Smooth muscle cell (in vitro differentiated cells): Measurements from ENCODE around the gene GCK. TPM values are rescaled to one million over a fixed set of nuclear protein-coding genes. Genes with fewer than 3 reads are reported as not detected.

Experiments used
- DNase-seq: peaks from one replicate; lab custom pipeline; 2025; ENCODE audit not compliant: unreplicated experiment; lab: John Stamatoyannopoulos, UW
- H2AFZ ChIP-seq: fragments of 200-600 bp; sonication (generic); 2 replicates; pipeline ENCODE4 v1.6.0; 2016; ENCODE audit warnings: antibody characterized with exemption, low read depth, mild to moderate bottlenecking
- H3F3A ChIP-seq: fragments of 200-600 bp; sonication (generic); 2 replicates; pipeline ENCODE4 v1.6.0; 2017; ENCODE audit warnings: antibody characterized with exemption, low read depth
- H3K27ac ChIP-seq: fragments of 200-600 bp; sonication (generic); 2 replicates; pipeline ENCODE4 v1.5.1; 2016; ENCODE audit warnings: low read depth, mild to moderate bottlenecking
- H3K27me3 ChIP-seq: fragments of 200-600 bp; sonication (generic); 2 replicates; pipeline ENCODE4 v1.6.1; 2016; ENCODE audit warnings: low read depth, mild to moderate bottlenecking
- H3K36me3 ChIP-seq: fragments of 200-600 bp; sonication (generic); 2 replicates; pipeline ENCODE4 v1.5.1; 2016; ENCODE audit warnings: low read depth
- H3K4me1 ChIP-seq: fragments of 200-600 bp; sonication (generic); 2 replicates; pipeline ENCODE4 v1.5.1; 2016; ENCODE audit warnings: low read depth
- H3K4me2 ChIP-seq: fragments of 200-600 bp; sonication (generic); 2 replicates; pipeline ENCODE4 v1.6.0; 2016; ENCODE audit warnings: mild to moderate bottlenecking
- H3K4me3 ChIP-seq: fragments of 200-600 bp; sonication (generic); 2 replicates; pipeline ENCODE4 v1.5.1; 2016; ENCODE audit warnings: mild to moderate bottlenecking
- H3K79me2 ChIP-seq: fragments of 200-600 bp; sonication (generic); 2 replicates; pipeline ENCODE4 v1.6.0; 2016; ENCODE audit warnings: low read depth, mild to moderate bottlenecking
- H3K9ac ChIP-seq: fragments of 200-600 bp; sonication (generic); 2 replicates; pipeline ENCODE4 v1.6.0; 2016; ENCODE audit warnings: low read depth
- H3K9me3 ChIP-seq: fragments of 200-600 bp; sonication (generic); replicated peaks from 2 replicates; pipeline ENCODE4 v1.5.1; 2016; ENCODE audit warnings: low read depth
- H4K20me1 ChIP-seq: fragments of 200-600 bp; sonication (generic); 2 replicates; pipeline ENCODE4 v1.6.0; 2016; ENCODE audit warnings: low read depth
- WGBS: methylation state at CpG from one replicate; pipeline ENCODE4 v1.1.7; 2016; ENCODE audit warnings: low lambda C conversion rate; 5-methylcytosine and 5-hydroxymethylcytosine counted together
- polyA plus RNA-seq: library from polyadenylated mRNA; unstranded; fragments of >200 nt; fragmentation: Nextera tagmentation; extraction: Ambion mirVana; gene quantifications from 2 replicates; pipeline ENCODE4 v1.2.1, GENCODE V29; 2016
- total RNA-seq: library from RNA; depleted of rRNA; stranded (reverse); fragments of >200 nt; gene quantifications from 2 replicates; pipeline ENCODE4 v1.2.3, GENCODE V29; 2014
- TF ChIP-seq, protein P1 (sequence below): fragments of 200-600 bp; sonication (generic); IDR thresholded peaks from 2 replicates; pipeline ENCODE4 v1.5.1; 2017; ENCODE audit warnings: borderline replicate concordance, mild to moderate bottlenecking, antibody characterized with exemption; ENCODE audit not compliant: insufficient read depth, poor library complexity, severe bottlenecking

Gene GCK
- total and polyA plus RNA-seq, 2 experiments from 2014 or later, result 1.6 to 5.5 TPM

DNA sequence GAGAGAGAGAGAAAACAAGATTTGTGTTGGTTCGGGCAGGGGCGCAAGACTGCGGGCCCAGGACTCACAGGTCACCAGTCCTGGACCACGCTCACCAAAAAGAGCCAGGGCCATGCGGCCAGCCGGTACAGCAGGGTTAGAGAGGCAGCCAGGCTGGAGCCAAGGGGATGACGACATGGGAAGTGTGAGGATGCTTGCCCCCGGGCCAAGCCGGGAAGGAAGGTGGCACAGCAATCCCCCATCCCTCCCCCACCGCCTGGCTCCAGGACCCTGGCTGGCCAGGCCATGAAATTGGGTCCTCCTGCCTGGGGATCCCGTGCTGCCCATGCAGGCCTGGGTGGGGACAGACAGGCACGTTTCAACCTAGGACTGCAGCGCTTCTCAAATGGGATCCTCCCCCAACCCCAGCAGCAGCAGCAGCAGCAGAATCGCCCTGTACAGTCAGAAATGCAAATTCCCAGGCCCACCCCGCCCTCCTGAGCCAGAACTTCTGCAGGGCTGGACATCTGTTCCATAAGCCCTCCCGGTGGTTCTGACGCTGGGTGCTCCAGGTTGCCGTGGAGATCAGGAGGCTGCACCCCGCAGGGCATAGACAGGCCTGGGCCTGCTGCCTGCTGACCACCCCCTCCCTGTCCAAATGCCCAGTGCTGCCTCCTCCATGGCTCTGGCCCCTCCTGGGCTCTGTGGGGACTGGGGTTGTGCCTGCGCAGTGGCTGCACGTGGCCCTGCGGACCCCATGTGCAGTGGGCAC lies 46.5 kb upstream of the GCK start:
- Histone ChIP-seq H3K36me3 (no peaks in the 10 kb centered on the region), H3K4me2 (no peak overlapping the region), H3K4me3 (no peak overlapping the region), H3F3A (no peaks in the 10 kb centered on the region), H3K9me3 (no peaks in the 10 kb centered on the region), H3K4me1 (no peaks in the 10 kb centered on the region), H3K27ac (no peak overlapping the region), H2AFZ (no peak overlapping the region), H3K9ac (no peak overlapping the region), H4K20me1 (no peaks in the 10 kb centered on the region), H3K79me2 (no peaks in the 10 kb centered on the region), H3K27me3 (no peaks in the 10 kb centered on the region)
- DNase-seq, result no peak
- TF ChIP-seq, protein P1, sequence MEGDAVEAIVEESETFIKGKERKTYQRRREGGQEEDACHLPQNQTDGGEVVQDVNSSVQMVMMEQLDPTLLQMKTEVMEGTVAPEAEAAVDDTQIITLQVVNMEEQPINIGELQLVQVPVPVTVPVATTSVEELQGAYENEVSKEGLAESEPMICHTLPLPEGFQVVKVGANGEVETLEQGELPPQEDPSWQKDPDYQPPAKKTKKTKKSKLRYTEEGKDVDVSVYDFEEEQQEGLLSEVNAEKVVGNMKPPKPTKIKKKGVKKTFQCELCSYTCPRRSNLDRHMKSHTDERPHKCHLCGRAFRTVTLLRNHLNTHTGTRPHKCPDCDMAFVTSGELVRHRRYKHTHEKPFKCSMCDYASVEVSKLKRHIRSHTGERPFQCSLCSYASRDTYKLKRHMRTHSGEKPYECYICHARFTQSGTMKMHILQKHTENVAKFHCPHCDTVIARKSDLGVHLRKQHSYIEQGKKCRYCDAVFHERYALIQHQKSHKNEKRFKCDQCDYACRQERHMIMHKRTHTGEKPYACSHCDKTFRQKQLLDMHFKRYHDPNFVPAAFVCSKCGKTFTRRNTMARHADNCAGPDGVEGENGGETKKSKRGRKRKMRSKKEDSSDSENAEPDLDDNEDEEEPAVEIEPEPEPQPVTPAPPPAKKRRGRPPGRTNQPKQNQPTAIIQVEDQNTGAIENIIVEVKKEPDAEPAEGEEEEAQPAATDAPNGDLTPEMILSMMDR, result no peak
- 87% methylated on average over 22 of the region's 22 CpGs for WGBS

DNA sequence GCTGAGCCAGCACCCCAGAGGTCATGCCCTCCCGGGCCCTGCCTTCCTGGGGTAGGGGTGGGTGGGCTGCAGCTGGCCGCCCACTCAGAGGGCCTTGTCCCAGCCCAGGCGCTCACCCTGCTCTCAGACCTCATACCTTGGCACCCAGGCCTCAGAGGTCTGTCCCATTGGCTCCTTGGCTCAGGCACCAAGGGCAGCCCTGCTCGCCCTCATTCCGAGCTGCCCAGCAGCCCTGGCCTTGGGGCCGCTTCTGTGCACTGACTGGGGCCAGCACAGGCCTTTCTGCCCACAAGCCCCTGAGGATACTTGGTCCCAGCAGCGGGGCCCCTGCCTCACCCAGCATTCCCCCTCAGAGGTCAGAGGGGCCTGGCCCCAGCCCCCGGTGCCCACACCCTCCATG lies 45.8 kb upstream of the GCK start:
- WGBS, result 96% methylated on average over 8 of the region's 8 CpGs
- Histone ChIP-seq H3K9ac (no peak overlapping the region), H3K4me1 (no peaks in the 10 kb centered on the region), H3K27ac (no peak overlapping the region), H3K4me2 (no peak overlapping the region), H3F3A (no peaks in the 10 kb centered on the region), H3K9me3 (no peaks in the 10 kb centered on the region), H3K27me3 (no peaks in the 10 kb centered on the region), H3K36me3 (no peaks in the 10 kb centered on the region), H2AFZ (no peak overlapping the region), H3K79me2 (no peaks in the 10 kb centered on the region), H4K20me1 (no peaks in the 10 kb centered on the region), H3K4me3 (no peak overlapping the region)
- TF ChIP-seq, protein P1, result no peak
- DNase-seq, result no peak

DNA sequence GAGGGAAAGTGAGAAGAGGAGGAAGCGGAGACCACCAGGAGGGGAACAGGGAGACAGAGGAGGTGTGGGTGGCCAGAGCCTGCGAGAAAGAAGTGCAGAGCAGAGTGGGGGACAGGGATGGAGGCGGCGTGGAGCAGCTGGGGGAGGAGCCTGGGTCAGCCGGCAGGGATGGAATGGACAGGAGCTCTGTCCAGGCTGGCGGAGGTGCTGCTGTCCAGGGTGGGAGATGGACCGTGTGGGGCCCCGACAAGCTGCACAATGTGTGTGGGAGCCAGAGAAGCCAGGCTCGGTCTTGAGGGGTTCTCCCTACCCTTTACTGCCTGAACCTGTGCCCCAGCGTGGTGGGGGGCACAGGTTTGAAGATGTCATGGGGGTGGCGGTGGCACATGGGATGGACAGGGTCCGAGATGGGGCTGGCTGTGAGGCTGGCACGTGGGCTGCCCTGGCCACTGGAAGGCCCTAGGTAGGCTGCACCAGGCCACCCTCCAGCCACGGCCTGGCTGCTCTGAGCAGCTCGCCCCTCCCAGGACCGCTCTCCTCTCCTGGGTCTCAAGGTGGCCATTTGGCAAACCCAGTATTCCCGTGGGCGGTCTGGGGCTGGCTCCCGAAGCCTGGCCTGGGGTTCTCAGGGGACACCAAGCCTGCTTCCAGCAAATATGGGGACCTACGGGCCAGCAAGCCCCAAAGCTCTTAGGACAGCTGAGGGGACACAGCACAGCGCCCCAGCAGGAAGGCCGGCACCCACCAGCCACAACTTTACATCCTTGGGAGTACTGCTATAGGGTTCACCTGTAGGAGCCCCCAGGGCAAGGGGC lies 43.9 kb upstream of the GCK start:
- no peak overlapping the region for H2AFZ ChIP-seq

More for the DNA sequence above, 43.9 kb upstream of the GCK start:
- H3K9me3 ChIP-seq, result no peaks in the 10 kb centered on the region
- TF ChIP-seq, protein P1, result no peak
- H3K9ac ChIP-seq, result no peak overlapping the region
- no peaks in the 10 kb centered on the region for H3K4me1 ChIP-seq
- H3K27me3 ChIP-seq, result no peaks in the 10 kb centered on the region
- no peak for DNase-seq
- H3K4me2 ChIP-seq, result no peak overlapping the region
- H3K79me2 ChIP-seq, result no peaks in the 10 kb centered on the region
- H3K36me3 ChIP-seq, result no peaks in the 10 kb centered on the region
- H3K4me3 ChIP-seq, result no peak overlapping the region
- no peak overlapping the region for H3K27ac ChIP-seq
- H3F3A ChIP-seq, result no peaks in the 10 kb centered on the region
- H4K20me1 ChIP-seq, result no peaks in the 10 kb centered on the region
- 92% methylated on average over 19 of the region's 22 CpGs for WGBS
